GM10266 (cell line): ENCODE results near the gene EIF4E3.

Experiments used
- DNase-seq: peaks from one replicate; pipeline ENCODE4 v3.0.0; 2012; ENCODE audit errors: extremely low spot score
- TF ChIP-seq, protein P1 (sequence below): IDR thresholded peaks from 2 replicates; pipeline ENCODE4 v1.5.1; 2012; ENCODE audit warnings: mild to moderate bottlenecking, low read depth; ENCODE audit not compliant: control insufficient read depth, insufficient read depth; ENCODE audit errors: missing control alignments

Gene EIF4E3

DNA sequence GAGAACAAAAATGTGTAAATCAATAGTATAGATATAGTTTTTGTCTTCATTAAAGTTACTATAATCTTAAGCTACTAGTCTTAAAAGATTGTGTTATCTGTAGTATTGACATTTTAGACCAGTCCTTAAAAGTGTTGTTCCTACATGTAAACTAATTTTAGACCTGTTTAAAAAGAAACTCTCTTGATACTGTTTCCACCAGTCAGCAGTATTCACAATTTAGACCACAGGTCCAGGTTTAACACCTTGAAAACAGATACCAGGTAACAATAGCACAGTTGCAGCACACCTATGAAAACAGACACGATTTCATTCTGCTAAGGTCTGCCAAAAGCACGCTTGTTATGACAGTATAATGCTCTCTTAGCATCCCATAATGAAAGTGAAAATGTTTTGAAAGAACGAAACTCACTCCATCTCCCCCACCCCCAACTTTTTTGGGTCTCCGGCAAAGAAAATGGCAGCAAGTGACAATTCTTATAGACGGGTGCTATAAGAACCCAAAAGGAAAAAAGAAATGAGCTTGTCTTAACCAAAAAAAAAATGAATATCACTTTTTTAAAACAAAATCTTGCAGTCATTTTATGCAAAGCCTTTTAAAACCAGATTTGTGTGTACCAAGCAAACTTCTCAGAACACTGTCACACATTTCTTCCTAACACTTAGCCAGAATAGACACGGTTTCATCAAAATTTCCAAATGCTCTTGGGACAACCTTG, 1.6 kb downstream of the EIF4E3 start:
- TF ChIP-seq, protein P1, sequence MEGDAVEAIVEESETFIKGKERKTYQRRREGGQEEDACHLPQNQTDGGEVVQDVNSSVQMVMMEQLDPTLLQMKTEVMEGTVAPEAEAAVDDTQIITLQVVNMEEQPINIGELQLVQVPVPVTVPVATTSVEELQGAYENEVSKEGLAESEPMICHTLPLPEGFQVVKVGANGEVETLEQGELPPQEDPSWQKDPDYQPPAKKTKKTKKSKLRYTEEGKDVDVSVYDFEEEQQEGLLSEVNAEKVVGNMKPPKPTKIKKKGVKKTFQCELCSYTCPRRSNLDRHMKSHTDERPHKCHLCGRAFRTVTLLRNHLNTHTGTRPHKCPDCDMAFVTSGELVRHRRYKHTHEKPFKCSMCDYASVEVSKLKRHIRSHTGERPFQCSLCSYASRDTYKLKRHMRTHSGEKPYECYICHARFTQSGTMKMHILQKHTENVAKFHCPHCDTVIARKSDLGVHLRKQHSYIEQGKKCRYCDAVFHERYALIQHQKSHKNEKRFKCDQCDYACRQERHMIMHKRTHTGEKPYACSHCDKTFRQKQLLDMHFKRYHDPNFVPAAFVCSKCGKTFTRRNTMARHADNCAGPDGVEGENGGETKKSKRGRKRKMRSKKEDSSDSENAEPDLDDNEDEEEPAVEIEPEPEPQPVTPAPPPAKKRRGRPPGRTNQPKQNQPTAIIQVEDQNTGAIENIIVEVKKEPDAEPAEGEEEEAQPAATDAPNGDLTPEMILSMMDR = no peak
- peak; percentile 53 for DNase-seq

DNA sequence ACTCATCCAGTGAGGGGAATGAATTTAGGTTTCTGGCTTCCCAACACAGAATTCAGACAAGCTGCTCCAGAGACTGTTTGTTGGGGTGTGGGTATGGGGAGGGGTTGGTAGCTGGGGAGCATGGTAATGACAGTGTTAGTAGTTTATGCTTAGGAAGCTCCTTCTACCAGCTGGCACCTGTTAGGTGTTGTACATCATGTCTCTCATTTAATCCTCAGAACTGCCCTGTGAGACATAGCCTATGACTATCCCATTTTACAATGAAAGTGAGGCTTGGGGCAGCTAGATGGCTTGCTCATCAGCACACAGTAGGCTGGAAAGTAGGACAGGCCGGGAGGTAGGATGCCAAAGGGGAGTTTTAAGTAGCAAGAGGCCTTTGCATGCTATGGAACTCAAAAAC, 2.5 kb downstream of the EIF4E3 start:
- TF ChIP-seq, protein P1 = no peak
- no peak for DNase-seq

DNA sequence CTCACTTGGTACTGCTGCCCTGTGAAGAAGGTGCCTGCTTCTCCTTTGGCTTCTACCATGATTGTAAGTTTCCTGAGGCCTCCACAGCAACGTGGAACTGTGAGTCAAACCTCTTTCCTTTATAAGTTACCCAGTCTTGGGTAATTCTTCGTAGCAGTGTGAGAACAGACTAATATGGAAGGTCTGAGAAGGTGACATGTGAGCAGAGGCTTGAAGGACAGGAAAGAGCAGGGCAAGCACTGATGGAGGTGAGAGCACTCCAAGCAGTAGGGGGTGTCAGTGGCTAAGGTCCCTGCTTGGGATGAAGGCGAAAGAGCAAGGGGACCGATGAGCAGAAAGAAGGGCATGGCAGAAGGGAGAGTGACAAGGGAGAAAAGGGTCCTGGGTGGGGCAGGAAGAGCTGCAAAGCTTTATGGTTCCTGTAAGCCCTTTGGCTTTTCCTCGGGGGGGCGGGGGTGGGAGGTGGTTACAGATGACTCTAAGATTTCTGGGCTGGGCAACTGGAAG, 3.5 kb downstream of the EIF4E3 start:
- TF ChIP-seq, protein P1 = no peak
- no peak for DNase-seq

DNA sequence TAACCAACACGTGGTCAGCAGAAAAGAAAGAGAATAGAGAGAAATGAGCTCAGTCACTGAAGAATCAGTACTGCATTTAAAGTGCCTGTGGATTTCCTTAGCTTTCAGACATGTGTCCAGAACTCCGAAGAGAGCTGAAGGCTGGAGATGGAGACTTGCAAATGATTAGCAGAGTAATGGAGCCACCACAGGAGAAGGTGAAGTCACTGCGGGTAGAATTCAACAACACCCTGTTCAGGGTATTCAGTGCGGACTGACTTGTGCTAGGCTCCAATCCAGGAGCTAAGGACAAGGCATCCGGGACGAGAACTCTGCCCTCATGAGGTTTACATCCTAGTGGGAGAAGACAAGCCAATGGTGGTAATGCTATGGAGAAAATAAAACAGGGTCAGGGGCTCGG, 4.2 kb downstream of the EIF4E3 start:
- DNase-seq = no peak
- TF ChIP-seq, protein P1 = no peak

DNA sequence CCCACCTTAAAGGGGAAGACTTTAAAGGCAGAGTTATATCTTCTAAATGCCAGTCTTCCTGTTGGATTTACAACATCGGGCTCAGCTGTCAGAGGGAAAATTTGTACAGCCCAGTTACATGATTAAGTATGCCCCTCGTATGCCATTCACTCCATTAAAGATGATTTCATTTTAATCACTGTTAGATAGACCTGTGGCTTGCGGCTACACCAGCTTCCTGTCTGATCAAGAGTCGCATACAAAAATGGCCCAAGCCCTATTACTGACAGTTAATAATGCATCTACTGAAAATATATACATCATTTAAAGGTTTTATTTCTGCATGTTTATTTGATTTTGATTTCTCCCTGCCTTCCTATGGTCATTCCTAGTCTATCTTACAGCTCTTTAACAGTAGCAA, 7.1 kb downstream of the EIF4E3 start:
- TF ChIP-seq, protein P1 = no peak
- DNase-seq = no peak

DNA sequence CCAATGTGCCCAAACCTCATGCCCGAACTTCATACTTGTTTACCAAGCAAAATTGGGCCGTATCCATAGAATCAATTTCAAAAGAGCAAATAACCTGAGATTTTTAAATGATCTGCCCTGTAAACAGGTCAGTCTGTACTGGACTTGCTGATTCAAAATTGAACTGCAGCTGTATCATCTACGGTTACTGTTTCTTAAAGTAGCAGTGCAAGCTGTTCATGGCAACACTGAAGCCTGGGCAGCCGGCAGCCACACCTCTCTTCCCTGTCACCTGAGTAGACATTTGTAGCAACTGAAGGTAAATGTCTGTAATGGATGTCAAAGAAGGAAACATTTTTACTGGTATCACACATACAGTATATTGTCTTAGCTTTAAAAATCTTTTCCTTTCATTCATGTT, 10.6 kb downstream of the EIF4E3 start:
- DNase-seq = no peak
- TF ChIP-seq, protein P1 = no peak

DNA sequence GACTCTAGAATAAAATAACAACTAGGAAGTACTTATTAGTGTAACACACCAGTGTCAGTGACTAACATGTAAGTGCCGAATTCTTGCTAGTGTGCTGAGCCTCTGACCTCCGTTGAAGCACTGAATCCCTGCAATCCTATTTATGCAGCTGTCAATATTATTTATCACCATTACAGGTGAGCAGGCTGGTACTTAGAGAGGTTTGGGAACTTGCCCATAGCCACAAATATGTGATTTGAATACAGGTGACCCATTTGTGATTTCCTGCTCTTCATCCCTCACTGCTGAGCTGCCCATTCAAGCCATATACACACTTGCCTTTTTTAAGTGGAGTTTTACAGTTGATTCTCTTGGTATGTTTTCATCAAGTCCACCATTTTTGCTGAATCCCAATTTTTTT, 12.2 kb downstream of the EIF4E3 start:
- TF ChIP-seq, protein P1 = no peak
- DNase-seq = no peak
